Medulla oblongata (tissue), 1 donor: ENCODE measurements around the gene UBE2QL1.

ENCODE experiments used
- DNase-seq: peaks from one replicate; pipeline ENCODE4 v3.0.0-alpha.2; 2015; ENCODE audit errors: extremely low spot score

The UBE2QL1 gene

DNA sequence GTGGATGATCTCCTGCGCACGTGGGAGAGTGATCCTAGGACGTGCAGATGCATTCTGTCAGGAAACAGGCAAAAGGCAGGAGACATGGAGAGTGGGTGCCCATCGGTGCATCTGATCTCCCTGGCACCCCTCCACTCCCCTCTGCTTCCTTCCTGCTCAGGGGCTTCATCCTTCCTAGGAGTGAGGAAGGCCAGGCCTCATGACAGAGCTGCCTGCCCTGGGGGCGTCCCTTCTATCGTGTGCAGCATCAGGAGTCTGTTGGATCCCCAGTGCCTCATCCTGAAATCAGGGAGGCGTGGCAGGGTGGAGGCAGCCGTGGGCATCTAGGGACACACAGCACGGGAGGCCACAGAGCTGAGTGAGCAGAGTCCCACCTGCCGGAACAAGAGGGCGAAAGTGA lies 30.1 kb downstream of the UBE2QL1 start:
- no peak for DNase-seq

DNA sequence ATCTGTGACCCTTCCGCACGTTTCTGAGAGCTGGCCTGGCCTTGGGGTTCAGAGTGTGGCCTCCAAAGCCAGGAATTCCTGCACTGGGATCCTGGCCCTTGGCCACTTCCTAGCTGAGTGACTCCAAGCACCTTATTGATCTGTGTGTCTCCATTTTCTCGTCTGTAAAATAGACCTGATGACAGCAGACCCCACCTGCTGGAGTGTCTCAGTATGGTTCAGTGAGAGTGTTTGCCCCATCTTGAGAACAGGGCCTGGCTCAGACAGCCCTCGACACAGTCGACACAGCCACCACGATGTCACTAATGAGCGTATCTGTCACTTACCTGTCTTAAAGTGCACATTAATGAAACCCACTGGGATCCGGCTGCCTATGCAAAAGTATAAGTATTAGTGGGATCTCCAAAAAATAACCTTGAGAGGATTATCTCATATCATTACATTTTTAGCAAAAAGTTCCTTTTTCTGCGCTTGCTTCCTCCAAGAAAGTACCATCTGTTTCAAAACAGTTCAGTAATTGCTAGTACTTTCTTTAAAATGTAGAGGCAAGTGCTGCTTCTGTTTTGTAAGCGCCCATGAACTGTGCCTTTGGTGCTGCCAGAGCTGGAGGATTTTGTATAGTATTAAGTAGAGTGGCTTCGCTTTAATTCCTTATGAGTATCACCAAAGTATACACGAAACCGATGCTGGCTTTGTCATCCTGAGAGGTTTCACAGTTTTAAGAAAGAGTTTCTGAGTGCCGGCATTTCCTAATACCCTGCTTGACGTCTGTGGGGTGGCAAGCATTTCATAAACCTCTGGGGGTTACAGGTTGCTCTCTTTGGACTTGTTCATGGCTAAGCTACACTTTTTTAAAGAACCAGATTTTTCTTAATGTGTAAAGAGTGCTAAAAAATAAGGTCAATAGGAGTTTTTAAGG lies 31.7 kb downstream of the UBE2QL1 start:
- no peak for DNase-seq

DNA sequence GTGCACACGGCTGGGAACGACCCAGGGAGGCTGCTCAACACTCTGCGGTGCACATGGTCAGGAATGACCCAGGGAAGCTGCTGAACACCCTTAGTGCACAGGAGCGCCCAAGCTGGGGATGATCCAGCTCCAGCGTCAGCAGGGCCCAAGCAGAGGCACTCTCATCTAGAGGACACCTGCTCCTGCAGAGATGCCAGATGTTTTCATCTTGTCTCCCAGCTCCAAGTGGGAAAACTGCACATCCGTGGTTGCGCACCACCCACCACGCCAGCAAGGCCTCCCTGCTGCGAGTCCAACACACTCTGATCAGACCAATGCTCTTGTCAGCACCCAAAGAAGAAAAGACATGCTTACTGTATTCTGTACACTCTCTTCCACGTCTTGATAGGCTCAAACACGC lies 34.1 kb downstream of the UBE2QL1 start:
- no peak for DNase-seq

DNA sequence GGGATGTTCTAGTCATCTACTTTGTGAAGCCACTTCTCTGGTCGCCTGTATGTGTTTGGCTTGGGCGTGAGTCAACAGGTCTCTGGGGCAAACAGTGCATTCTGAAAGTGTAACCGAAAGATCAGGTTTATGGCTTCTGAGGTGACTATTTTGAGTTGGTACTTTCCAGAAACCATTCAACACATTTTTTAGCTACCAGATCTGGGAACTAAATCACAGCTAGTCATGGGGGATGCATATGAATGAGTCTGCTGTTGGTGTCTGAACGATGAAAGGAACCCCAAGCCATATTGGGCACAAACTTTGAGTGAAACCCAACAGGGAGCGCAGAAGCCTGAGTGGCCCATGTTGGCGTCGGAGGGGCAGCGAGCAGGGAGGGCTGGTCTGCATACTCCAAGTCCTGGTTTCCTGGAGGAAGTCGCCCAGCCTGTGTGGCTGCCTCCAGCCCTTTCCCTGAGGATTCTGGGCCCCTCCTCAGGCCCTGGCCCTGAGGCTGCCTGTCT lies 35.3 kb downstream of the UBE2QL1 start:
- DNase-seq, result no peak

DNA sequence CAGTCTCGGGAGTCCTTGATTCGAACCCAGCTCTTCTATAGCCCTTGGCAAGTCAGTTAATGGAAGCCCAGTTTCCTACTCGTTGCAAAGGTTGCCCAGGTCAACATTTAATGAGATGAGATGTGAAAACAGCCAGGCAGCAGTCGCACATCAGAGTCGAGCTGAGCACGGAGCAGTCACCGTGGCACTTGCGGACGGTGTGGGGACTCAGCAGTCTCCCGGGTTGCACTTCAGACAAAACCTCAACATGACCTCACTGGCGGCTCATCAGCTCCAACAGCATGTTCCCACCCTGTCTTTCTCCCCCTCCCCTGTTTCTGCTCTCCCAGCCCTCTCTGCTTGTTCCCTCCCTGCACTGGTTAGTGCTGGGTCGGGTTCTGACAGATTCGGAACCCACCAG lies 35.8 kb downstream of the UBE2QL1 start:
- no peak for DNase-seq

DNA sequence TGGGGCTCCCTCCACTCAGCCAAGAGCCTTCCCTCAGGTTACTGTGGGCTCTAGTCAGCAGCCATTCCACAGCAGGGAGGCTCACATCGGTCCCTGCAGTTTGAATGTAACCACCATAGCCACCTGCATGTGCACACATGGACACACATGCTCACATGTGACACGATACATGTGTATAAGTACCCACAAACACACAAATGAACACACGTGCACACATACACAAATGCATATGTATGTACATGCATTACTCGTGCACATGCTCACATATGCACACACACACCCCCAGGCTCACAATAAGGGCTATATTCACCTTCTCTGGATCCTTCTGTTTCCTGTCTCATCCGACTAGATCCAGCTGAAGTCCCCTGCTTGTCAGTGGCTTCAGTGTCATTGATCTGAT lies 36.2 kb downstream of the UBE2QL1 start:
- no peak for DNase-seq

DNA sequence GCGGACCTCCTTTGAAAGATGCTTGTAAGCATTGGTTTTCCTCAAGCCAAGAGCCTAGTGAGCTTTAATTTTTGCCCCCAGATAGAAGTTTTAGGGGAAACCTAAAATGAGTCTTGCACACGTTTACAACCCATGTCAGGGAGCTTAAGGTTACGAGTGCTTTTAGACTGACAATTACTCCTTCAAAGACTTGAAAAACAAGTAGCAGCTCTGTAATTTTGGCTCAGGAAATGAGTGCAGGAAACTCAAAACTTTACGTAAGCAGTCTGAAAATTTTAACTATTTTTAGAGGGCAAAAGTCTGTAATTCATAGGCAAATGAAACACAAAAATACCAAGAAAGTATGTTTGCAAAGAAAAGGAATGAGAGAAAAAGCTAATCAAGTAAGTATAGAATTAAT lies 36.8 kb downstream of the UBE2QL1 start:
- no peak for DNase-seq

DNA sequence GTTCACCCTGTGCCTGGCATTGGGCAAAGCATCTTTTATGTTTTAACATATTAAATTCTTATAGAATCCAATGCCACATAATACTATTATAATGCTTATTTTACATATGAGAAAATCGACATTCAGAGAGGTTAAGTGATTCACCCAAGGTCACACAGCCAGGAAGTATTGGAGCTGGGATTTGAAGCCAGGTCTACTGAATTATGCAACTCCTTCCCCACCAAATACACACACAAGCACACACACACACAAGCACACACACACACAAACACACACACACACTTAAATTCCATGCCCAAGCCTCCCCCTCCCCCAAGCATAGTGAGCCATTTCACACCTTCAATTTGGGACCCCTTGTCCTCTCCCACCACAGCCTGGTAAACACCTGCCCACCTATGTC lies 37.4 kb downstream of the UBE2QL1 start:
- no peak for DNase-seq

DNA sequence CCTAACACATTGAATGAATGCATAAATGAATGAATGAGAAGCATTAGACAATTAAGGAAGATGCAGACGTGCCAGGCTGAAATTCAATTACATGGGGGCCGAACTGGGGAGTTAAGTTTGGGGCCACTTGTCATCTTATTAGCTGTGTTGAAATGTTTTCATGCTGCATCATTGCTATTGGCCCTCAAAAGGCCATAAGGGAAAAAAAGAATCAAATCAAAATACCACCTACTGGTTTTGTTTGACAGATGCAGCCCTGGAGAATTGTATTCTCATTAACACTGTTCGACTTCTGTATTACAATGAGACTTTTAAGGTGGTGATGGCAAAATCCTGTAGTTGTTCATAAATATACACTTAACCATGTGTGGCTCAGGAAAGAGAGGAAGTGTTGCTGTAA lies 38.4 kb downstream of the UBE2QL1 start:
- no peak for DNase-seq

DNA sequence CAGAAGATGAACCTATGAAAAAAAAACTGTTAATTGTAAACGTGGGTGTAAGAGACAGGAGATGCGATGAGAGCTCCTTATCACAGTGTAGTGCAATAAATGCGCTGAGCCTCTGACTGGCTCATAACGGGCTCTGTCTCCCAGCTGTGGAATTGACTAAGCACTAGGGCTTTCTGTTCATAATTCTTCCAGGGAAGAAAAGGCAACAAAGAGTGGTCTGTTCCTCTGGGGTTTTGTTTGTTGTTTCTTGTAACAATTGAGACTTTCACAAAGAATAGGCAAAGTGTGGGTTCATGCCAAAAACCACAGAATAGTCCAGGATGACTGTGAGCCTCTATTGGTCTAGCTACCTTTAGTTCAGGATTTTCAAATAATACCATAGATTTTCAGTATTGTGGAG lies 39.4 kb downstream of the UBE2QL1 start:
- DNase-seq, result peak; percentile 96

DNA sequence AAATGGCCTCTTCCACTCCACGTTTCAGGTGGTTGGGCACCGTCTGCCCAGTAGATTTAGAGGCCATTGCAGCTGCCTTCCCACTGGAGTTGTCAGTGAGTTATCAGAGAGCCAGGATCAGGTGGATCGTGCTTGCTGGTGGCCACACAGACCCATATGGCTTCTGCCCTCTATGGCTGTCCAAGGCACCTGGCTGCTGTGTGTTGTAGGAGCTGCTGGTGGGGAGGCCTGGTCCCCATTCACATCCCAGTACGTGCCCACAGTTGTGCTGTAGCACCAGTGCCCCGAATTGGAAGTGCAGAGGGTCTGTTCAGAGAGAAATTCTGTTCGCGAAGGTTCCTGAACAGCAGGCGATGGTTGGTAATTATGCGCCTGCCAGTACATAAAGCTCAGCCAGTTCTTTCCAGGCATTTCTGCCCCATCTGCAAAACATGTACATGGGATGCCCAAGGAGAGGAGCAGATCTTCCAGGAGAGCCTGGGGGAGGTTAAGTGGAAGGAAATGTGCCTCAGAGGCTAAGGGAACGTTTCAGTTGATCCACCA lies 41.1 kb downstream of the UBE2QL1 start:
- DNase-seq, result no peak

DNA sequence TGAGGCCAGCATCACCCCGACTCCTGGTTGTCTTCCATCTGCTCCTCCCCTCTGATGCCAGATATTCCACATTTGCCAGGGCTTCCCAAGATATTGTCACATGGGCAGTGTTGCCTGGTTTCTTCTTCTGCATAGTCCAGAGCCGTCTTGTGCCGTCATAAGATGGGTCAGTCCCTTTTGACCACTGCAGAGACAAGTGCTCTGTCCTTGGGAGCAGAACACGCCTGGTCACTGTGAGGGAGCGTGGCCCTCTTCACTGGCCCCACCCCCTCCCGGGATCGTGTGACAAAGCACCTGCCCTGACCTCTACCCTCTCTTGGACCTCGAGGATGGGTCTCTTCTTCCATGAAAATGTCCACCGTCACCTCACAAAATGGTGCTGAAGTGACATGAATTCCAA lies 41.6 kb downstream of the UBE2QL1 start:
- DNase-seq, result no peak

DNA sequence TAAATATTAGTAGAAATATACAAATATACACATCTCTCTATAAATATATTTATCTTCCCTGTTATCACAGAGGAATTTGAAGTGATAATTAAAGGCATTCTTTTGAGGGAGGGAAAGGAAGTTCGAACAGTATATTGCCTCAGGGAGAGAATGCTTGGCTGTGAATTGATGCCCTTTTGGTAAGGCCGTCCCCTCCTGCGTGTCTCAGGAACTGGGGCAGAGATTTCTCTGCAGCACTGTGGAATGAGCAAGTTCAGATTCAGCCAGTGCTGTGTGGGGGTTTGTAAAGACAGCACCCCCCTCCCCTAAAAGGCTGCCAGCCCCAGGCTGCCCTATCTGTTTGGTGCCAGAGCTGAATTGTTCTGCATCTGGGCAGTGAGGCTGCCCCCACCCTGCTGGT lies 42.0 kb downstream of the UBE2QL1 start:
- no peak for DNase-seq

DNA sequence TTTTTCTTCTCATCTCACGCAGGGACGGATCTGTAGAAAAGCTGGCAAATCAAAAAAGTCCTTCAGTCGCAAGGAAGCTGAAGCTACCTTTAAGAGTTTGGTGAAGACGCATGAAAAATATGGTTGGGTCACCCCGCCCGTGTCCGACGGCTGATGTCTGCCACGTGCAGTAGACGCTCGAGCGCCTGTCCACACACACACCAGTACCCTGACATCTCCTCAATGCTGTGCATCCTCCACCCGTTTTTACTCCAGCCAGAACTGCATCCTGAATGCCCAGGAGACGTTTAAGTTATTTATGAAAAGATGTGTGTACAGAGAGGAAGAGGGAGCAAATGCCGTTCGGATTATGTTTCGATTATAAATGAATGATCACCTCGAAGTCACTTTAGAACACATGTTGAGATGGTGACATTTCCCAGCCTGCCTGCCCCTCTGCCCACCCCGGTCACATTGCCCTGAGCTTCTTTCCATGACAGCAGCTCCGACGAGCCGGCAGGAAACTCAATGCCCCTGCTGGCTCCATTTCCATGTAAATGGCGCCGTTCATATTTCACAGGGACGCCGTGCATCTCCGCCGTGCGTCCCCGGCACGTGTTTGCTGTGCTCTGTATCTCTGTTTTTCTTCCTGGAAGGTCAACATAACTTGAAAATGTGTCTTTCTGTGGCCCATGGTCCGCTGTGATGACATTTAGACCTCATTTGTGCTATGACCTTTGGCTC lies 42.7 kb downstream of the UBE2QL1 start:
- DNase-seq, result no peak

DNA sequence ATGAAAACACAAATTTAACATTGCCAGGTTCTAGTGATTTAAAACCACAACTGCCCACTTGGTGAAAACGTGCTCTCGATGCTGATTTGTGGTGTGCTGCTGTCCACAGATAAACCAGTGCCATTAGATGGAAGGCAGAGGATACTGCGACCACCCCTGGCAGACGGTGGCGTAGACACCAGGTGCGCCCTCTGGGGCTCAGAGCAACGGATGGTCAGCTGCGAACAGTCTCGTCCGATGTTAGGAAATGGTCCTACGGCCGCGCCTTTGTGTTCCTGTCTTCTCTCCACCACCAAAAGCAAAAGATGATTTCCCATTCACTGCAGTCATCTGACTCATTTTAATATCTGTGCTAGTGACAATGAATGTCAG lies 43.2 kb downstream of the UBE2QL1 start:
- DNase-seq, result no peak

DNA sequence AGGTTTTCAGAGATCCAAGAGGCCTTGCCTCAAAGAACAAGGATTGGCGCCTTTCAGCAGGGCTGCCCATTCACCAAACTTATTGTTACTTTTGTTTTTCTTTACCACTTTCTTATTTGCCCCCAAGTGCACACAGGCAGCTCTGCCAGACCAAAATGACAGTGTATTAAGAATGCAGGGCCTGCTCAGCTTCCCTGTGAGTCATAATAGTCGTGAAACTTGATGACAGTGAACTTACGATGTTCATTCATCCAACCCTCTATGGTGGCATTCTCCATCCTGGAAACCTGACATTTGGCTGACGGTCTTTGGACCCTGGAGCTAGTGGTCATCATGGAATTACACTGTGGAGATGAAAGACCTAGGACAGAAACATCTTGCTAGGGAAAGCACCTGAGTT lies 44.3 kb downstream of the UBE2QL1 start:
- DNase-seq, result no peak

DNA sequence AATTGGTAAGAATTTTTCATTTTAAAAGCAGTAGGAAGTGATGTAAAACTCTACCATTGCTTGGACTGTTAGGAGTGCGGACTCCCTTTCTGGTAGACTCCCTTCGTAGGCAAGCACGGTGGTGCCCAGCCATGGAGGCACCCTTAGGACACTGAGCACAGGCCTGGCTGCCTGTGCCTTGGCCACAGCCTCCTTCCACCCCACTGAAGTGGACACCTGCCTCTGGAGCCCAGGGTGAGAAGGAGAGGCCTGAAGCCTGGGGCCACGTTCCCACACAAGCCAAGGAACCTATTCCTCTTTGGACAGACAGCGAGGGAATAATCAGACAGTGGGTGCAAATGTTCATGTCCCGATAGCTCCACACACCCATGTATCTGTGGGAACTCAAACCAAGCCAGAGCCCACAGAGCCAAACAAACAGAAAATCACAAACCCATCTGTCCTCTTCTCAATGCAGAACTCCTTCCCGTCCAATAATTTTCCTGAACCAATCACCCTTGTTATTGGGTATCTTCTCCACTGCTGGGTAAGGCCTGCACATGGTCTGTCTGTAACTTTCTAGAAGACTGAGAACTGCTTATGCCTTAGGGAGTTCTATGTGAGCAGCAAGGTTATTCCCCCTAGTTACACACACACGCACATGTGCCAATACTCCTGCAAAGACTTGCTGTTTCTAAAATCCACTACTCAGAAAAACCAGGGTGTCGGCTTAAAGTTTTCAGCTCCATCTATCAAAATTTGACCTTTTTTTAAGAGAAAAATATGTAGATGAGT lies 45.2 kb downstream of the UBE2QL1 start:
- no peak for DNase-seq

DNA sequence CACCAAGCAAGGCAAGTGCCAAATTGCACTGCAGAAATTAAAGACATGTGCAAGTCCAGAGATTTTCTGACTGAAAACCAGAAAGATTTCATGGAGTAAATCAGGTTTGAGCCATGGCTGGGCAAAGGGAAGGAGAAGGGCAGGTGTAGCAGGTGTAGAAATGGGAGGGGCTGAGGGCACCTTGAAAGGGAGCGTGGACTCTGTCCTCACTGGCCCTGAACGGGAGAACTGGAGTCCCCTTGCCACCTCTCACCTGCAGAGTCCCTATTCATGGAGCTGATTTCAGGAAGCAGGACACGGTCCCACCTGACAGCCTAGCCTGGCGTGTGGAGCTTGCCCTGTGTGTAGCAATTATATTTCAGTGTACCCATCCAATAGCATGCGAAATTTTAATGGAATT lies 46.3 kb downstream of the UBE2QL1 start:
- no peak for DNase-seq

DNA sequence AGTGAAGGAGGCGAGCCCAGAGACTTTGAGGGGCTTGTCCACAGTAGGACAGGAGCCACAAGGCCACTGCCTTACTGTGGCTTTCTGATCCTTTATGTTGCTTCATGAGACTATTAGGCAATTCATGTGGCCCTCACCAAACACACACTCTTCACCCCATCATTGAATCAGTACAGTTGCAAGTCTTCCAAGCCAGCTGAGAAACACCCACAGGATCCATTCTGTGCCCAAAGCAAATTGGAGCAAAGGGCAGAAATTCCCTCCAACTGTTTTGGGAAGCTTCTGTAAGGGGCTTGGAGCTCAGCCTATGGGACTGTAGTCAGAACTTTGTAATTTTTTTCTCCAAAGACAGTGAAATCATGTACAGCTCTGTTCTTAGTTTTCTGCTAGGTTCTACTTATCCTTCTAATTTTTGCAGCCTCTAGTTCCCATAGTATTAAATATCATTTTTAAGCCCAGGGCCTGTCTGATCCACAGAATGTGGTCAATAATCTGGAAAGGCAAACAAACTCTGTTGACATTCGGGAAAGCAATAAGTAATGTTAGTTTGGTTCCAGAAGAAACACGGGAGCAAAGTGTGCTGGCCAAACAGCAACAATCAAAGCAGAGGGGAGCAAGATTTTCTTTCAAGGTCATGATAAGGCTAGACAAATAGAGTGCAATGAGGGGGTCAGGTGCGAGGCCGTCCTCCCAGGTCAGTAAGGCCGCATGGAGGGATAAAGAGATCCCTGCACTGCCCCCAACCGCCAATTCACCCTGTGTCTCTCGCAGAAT lies 47.0 kb downstream of the UBE2QL1 start:
- no peak for DNase-seq

DNA sequence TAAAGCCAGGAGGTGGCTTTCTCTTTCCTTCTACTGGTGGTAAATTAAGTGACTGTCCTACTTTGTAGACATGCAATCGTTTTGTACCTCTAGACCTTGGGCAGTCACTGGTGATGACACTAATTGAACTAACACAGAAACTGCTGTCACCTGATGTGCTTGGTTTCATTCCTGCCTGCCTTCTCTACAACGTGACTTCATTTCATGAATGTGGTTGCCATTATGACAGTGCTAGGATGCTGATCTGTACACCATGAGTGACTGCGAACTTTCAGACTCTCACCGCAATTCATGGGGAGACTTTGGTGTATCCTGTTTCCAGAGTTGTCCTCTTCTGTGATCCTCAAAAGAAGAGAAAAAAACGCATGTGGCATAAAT lies 47.5 kb downstream of the UBE2QL1 start:
- no peak for DNase-seq

DNA sequence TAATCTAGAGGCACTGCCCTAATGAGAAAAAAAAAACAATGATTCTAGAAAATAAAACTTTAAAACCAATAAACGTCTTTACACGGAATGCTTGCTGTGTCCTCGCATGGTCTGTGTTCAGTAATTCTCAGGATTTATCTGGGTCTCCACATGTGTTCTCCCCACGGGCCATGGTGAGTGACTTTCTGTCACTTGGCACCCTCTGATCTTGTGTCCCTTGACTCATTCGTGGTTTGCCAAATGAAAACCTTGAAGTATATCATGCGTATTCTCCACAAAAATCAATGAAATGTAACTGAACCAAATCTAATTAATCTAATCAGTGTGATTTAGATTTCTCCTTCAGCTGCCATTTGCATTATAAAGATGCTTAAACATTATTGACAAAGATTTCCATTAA lies 48.0 kb downstream of the UBE2QL1 start:
- DNase-seq, result no peak
